GM23338 (cell line): Measurements from ENCODE around the gene SSU72. TPM values are rescaled to one million over a fixed set of nuclear protein-coding genes. Genes with fewer than 3 reads are reported as not detected.

ENCODE experiments used
- ATAC-seq: fragments of 200-7000 bp; cut with Tn5 transposase; 3 replicates; pipeline ENCODE4 v1.9.1; 2020
- DNase-seq: peaks from one replicate; pipeline ENCODE4 v3.0.0-alpha.2; 2015; ENCODE audit warnings: low spot score
- H2AFZ ChIP-seq: fragments of 200-600 bp; sonication (generic); 2 replicates; pipeline ENCODE4 v1.8.0; 2016; ENCODE audit warnings: antibody characterized with exemption, mild to moderate bottlenecking, moderate library complexity
- H3F3A ChIP-seq: fragments of 200-600 bp; sonication (generic); replicated peaks from 2 replicates; pipeline ENCODE4 v1.8.0; 2017; ENCODE audit warnings: antibody characterized with exemption, mixed run types, low read depth
- H3K27ac ChIP-seq: fragments of 200-600 bp; sonication (generic); 2 replicates; pipeline ENCODE4 v1.6.1; 2016; ENCODE audit warnings: low read depth
- H3K27me3 ChIP-seq: fragments of 200-600 bp; sonication (generic); 2 replicates; pipeline ENCODE4 v1.8.0; 2016; ENCODE audit warnings: mild to moderate bottlenecking, mixed run types, moderate library complexity; ENCODE audit not compliant: insufficient read depth
- H3K36me3 ChIP-seq: fragments of 200-600 bp; sonication (generic); 2 replicates; pipeline ENCODE4 v1.8.0; 2016; ENCODE audit warnings: mild to moderate bottlenecking; ENCODE audit not compliant: insufficient read depth
- H3K4me1 ChIP-seq: fragments of 200-600 bp; sonication (generic); 2 replicates; pipeline ENCODE4 v1.8.0; 2016; ENCODE audit warnings: mild to moderate bottlenecking, moderate library complexity; ENCODE audit not compliant: insufficient read depth
- H3K4me2 ChIP-seq: fragments of 200-600 bp; sonication (generic); 2 replicates; pipeline ENCODE4 v1.7.1; 2017; ENCODE audit warnings: mixed run types
- H3K4me3 ChIP-seq: fragments of 200-600 bp; sonication (generic); 2 replicates; pipeline ENCODE4 v1.6.1; 2016; ENCODE audit warnings: mixed run types
- H3K79me2 ChIP-seq: fragments of 200-600 bp; sonication (generic); replicated peaks from 2 replicates; pipeline ENCODE4 v1.8.0; 2017; ENCODE audit warnings: mild to moderate bottlenecking; ENCODE audit not compliant: insufficient read depth
- H3K9me2 ChIP-seq: fragments of 200-600 bp; sonication (generic); 2 replicates; pipeline ENCODE4 v1.8.0; 2017; ENCODE audit not compliant: insufficient read depth
- H4K20me1 ChIP-seq: fragments of 200-600 bp; sonication (generic); replicated peaks from 2 replicates; pipeline ENCODE4 v1.8.0; 2017; ENCODE audit warnings: mild to moderate bottlenecking; ENCODE audit not compliant: insufficient read depth
- H3K27ac Mint-ChIP-seq: 2 replicates; pipeline ENCODE4 v1.8.0; 2020; ENCODE audit warnings: inconsistent platforms, mild to moderate bottlenecking, moderate library complexity, mixed read lengths
- H3K27me3 Mint-ChIP-seq: 3 replicates; pipeline ENCODE4 v1.8.0; 2022; ENCODE audit warnings: low read depth, mild to moderate bottlenecking, moderate library complexity, mixed read lengths, inconsistent platforms; ENCODE audit not compliant: insufficient read depth, poor library complexity
- H3K36me3 Mint-ChIP-seq: 3 replicates; pipeline ENCODE4 v1.8.0; 2021; ENCODE audit warnings: low read depth, mild to moderate bottlenecking, inconsistent platforms, moderate library complexity, mixed read lengths
- H3K4me1 Mint-ChIP-seq: 3 replicates; pipeline ENCODE4 v1.8.0; 2020; ENCODE audit warnings: mild to moderate bottlenecking, inconsistent platforms, mixed read lengths
- H3K4me3 Mint-ChIP-seq: 3 replicates; pipeline ENCODE4 v1.8.0; 2021; ENCODE audit warnings: moderate library complexity, mild to moderate bottlenecking, inconsistent platforms, mixed read lengths
- H3K9me3 Mint-ChIP-seq: 3 replicates; pipeline ENCODE4 v1.8.0; 2020; ENCODE audit warnings: moderate library complexity, mild to moderate bottlenecking, inconsistent platforms, mixed read lengths
- CREB1 ChIP-seq: fragments of 250-450 bp; sonication (Bioruptor Pico); IDR thresholded peaks from 2 replicates; pipeline ENCODE4 v1.5.0; 2020; ENCODE audit warnings: low read depth, mild to moderate bottlenecking, moderate library complexity
- CTCF ChIP-seq, 2 experiments: fragments of 200-600 bp in 1 of 2; sonication (generic) in 1 of 2; conservative IDR thresholded peaks; 2 replicates each; pipeline versions ENCODE4 v1.5.1 to v1.6.1; 2016 to 2017; ENCODE audit warnings: antibody characterized with exemption in 2 of 2, low read depth in 2 of 2, mild to moderate bottlenecking in 2 of 2, moderate library complexity in 1 of 2
- EZH2phosphoT487 ChIP-seq: fragments of 200-600 bp; sonication (generic); IDR thresholded peaks from one replicate; pipeline ENCODE4 v1.8.1; 2018; ENCODE audit warnings: antibody characterized with exemption; ENCODE audit not compliant: unreplicated experiment
- NANOG ChIP-seq: IDR thresholded peaks from 2 replicates; pipeline ENCODE4 v1.6.1; 2016; ENCODE audit warnings: antibody characterized with exemption, borderline replicate concordance
- POLR2AphosphoS5 ChIP-seq: IDR thresholded peaks from 2 replicates; pipeline ENCODE4 v1.6.1; 2016; ENCODE audit warnings: antibody characterized with exemption, low read depth
- ZNF114 ChIP-seq: fragments of 250-450 bp; sonication (Bioruptor Pico); IDR thresholded peaks from 2 replicates; pipeline ENCODE4 v1.5.0; 2020; ENCODE audit warnings: mild to moderate bottlenecking, moderate library complexity
- ZNF331 ChIP-seq: fragments of 250-450 bp; sonication (Bioruptor Pico); IDR thresholded peaks from 2 replicates; pipeline ENCODE4 v1.5.0; 2020; ENCODE audit warnings: low read depth, mild to moderate bottlenecking, moderate library complexity
- ZNF462 ChIP-seq: fragments of 250-450 bp; sonication (Bioruptor Pico); IDR thresholded peaks from 2 replicates; pipeline ENCODE4 v1.5.0; 2020; ENCODE audit warnings: mild to moderate bottlenecking, moderate library complexity
- polyA plus RNA-seq: library from polyadenylated mRNA; unstranded; fragments of >200 nt; fragmentation: Nextera tagmentation; extraction: Ambion mirVana; gene quantifications from 2 replicates; pipeline ENCODE4 v1.2.1, GENCODE V29; 2016
- total RNA-seq: library from RNA; depleted of rRNA; stranded (reverse); fragments of >200 nt; shearing (Covaris generic); gene quantifications from 2 replicates; pipeline ENCODE4 v1.2.3, GENCODE V29; 2014

Gene SSU72
- total and polyA plus RNA-seq, 2 experiments from 2014 or later, result 148 to 248 TPM

- TF ChIP-seq ZNF462 (no peak), ZNF331 (CRISPR knock-in tag) (no peak), NANOG (no peak), CTCF (conservative IDR thresholded peaks at IDR 0.05; ENCODE audit: low read depth in 2 of 2) (no peak), POLR2AphosphoS5 (no peak), ZNF114 (CRISPR knock-in tag) (no peak)
Measured at GRCh38 chr1:1598720-1599029, 24.0 kb upstream of the SSU72 start (continued).

GRCh38 chr1:1598051-1598719 is 23.5 kb upstream of the SSU72 start:
- Mint-ChIP-seq H3K27ac (no peak overlapping the region), H3K27me3 (peaks cover 34% of the 10 kb centered on the region), H3K9me3 (no peaks in the 10 kb centered on the region), H3K36me3 (no peaks in the 10 kb centered on the region), H3K4me3 (peak overlapping the region; percentile 78), H3K4me1 (peaks cover 11% of the 10 kb centered on the region)
- Histone ChIP-seq H4K20me1 (no peaks in the 10 kb centered on the region), H3K9me2 (no peaks in the 10 kb centered on the region), H3K4me1 (no peaks in the 10 kb centered on the region; the same call in 1 of the 2 replicates), H3K27ac (no peak overlapping the region), H3K79me2 (no peaks in the 10 kb centered on the region), H3K27me3 (peaks cover 34% of the 10 kb centered on the region), H3K4me3 (no peak overlapping the region), H3F3A (peaks cover 5% of the 10 kb centered on the region; the same call in 1 of the 2 replicates), H2AFZ (no peak overlapping the region), H3K36me3 (no peaks in the 10 kb centered on the region), H3K4me2 (peak overlapping the region; percentile 74; the same call in 1 of the 2 replicates)
- no peak for DNase-seq
- TF ChIP-seq ZNF331 (CRISPR knock-in tag), result no peak
- TF ChIP-seq CREB1 (CRISPR knock-in tag), result no peak
- no peak for TF ChIP-seq EZH2phosphoT487
- ATAC-seq, result no peak
